Astrocyte (in vitro differentiated cells and primary cell): ENCODE measurements around the gene PRSS12. TPM values are rescaled to one million over a fixed set of nuclear protein-coding genes. Genes with fewer than 3 reads are reported as not detected.

Experiments used
- DNase-seq: peaks from one replicate; pipeline ENCODE4 v3.0.0-alpha.2; 2010; ENCODE audit warnings: low read depth
- FAIRE-seq: peaks from 2 replicates; lab custom pipeline; 2011; peaks lifted over from hg19 to GRCh38; lab: Jason Lieb, UNC
- H2AFZ ChIP-seq: 2 replicates; pipeline ENCODE4 v1.6.0; 2012; ENCODE audit warnings: low read depth, low read length, inconsistent platforms
- H3K27ac ChIP-seq: 2 replicates; pipeline ENCODE4 v1.5.1; 2011; ENCODE audit warnings: low read depth, low read length, inconsistent platforms
- H3K27me3 ChIP-seq: 2 replicates; pipeline ENCODE4 v1.6.0; 2011; ENCODE audit warnings: low read length, inconsistent platforms; ENCODE audit not compliant: insufficient read depth
- H3K36me3 ChIP-seq: 2 replicates; pipeline ENCODE4 v1.5.1; 2011; ENCODE audit warnings: low read length, inconsistent platforms; ENCODE audit not compliant: insufficient read depth
- H3K4me1 ChIP-seq: 2 replicates; pipeline ENCODE4 v1.5.1; 2011; ENCODE audit warnings: low read length, inconsistent platforms; ENCODE audit not compliant: insufficient read depth
- H3K4me2 ChIP-seq: 2 replicates; pipeline ENCODE4 v1.6.0; 2012; ENCODE audit warnings: low read length, inconsistent platforms
- H3K4me3 ChIP-seq: 2 replicates; pipeline ENCODE4 v1.5.1; 2011; ENCODE audit warnings: low read depth, mild to moderate bottlenecking, low read length, inconsistent platforms; ENCODE audit not compliant: insufficient read depth
- H3K79me2 ChIP-seq: 2 replicates; pipeline ENCODE4 v1.6.0; 2012; ENCODE audit warnings: mild to moderate bottlenecking, low read length, inconsistent platforms; ENCODE audit not compliant: insufficient read depth
- H3K9ac ChIP-seq: 2 replicates; pipeline ENCODE4 v1.6.0; 2012; ENCODE audit warnings: mild to moderate bottlenecking, low read length, inconsistent platforms
- H3K9me3 ChIP-seq: 2 replicates; pipeline ENCODE4 v1.5.1; 2012; ENCODE audit warnings: low read depth, mild to moderate bottlenecking, low read length, inconsistent platforms; ENCODE audit not compliant: insufficient read depth
- H4K20me1 ChIP-seq: 2 replicates; pipeline ENCODE4 v1.6.0; 2012; ENCODE audit warnings: low read length, inconsistent platforms; ENCODE audit not compliant: insufficient read depth
- H3K27ac Mint-ChIP-seq: one replicate; pipeline ENCODE4 v1.8.0; 2021; ENCODE audit warnings: mild to moderate bottlenecking, mixed read lengths; ENCODE audit not compliant: unreplicated experiment
- H3K27me3 Mint-ChIP-seq: one replicate; pipeline ENCODE4 v1.8.0; 2021; ENCODE audit warnings: low read depth, mixed read lengths; ENCODE audit not compliant: unreplicated experiment
- H3K36me3 Mint-ChIP-seq: one replicate; pipeline ENCODE4 v1.8.0; 2021; ENCODE audit warnings: low read depth, mixed read lengths; ENCODE audit not compliant: unreplicated experiment
- H3K4me1 Mint-ChIP-seq: one replicate; pipeline ENCODE4 v1.8.0; 2021; ENCODE audit warnings: low read depth, mixed read lengths; ENCODE audit not compliant: unreplicated experiment
- H3K4me3 Mint-ChIP-seq: one replicate; pipeline ENCODE4 v1.8.0; 2021; ENCODE audit warnings: mild to moderate bottlenecking, moderate library complexity, mixed read lengths; ENCODE audit not compliant: unreplicated experiment
- H3K9me3 Mint-ChIP-seq: one replicate; pipeline ENCODE4 v1.8.0; 2021; ENCODE audit warnings: mild to moderate bottlenecking, mixed read lengths; ENCODE audit not compliant: unreplicated experiment
- EZH2 ChIP-seq: IDR thresholded peaks from 2 replicates; pipeline ENCODE4 v1.6.1; 2012; ENCODE audit warnings: mild to moderate bottlenecking, low read length, inconsistent platforms; ENCODE audit not compliant: insufficient read depth
- total RNA-seq: library from RNA; stranded (reverse); gene quantifications from 2 replicates; pipeline ENCODE4 v1.2.1, GENCODE V29; 2021
- TF ChIP-seq, protein P1 (sequence below): IDR thresholded peaks from 2 replicates; pipeline ENCODE4 v1.5.1; 2011; ENCODE audit warnings: low read depth, mild to moderate bottlenecking, inconsistent platforms, low read length, moderate library complexity; ENCODE audit not compliant: insufficient read depth

The PRSS12 gene
- total RNA-seq, 1 donor from 2014 or later, result 4.1 TPM

DNA sequence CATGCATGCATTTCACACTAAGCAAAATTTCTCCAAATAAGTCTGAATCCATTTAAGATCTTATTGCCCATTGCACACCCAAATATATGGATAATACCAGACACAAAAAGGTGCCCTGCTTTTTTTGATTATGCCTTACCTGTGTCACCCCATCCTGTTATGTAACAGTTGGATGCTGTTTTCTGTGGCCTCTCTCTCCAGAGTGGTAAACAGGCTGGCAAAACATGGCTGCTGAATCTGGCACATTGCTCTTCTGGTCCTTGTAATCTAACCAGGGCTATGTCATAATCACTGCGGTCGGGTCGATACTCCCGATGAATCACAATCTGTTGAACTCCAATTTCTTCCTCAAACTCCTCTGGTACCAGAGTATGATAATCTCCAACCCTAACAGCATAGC is 70.1 kb downstream of the PRSS12 start:
- TF ChIP-seq EZH2, result no peak
- TF ChIP-seq, protein P1, sequence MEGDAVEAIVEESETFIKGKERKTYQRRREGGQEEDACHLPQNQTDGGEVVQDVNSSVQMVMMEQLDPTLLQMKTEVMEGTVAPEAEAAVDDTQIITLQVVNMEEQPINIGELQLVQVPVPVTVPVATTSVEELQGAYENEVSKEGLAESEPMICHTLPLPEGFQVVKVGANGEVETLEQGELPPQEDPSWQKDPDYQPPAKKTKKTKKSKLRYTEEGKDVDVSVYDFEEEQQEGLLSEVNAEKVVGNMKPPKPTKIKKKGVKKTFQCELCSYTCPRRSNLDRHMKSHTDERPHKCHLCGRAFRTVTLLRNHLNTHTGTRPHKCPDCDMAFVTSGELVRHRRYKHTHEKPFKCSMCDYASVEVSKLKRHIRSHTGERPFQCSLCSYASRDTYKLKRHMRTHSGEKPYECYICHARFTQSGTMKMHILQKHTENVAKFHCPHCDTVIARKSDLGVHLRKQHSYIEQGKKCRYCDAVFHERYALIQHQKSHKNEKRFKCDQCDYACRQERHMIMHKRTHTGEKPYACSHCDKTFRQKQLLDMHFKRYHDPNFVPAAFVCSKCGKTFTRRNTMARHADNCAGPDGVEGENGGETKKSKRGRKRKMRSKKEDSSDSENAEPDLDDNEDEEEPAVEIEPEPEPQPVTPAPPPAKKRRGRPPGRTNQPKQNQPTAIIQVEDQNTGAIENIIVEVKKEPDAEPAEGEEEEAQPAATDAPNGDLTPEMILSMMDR, result no peak
- no peak overlapping the region for H2AFZ ChIP-seq
- peak; percentile 70 for DNase-seq
- H4K20me1 ChIP-seq, result peaks cover 44% of the 10 kb centered on the region
- H3K4me2 ChIP-seq, result peak overlapping the region; percentile 18
- peaks cover 23% of the 10 kb centered on the region for H3K36me3 ChIP-seq
- no peaks in the 10 kb centered on the region for H3K9me3 Mint-ChIP-seq
- no peak overlapping the region for H3K9ac ChIP-seq
- peak overlapping the region; percentile 22 for H3K27ac ChIP-seq
- peaks cover 17% of the 10 kb centered on the region for H3K79me2 ChIP-seq
- FAIRE-seq, result no peak
- no peak overlapping the region for H3K4me3 ChIP-seq
- H3K36me3 Mint-ChIP-seq, result peaks cover 8% of the 10 kb centered on the region
- H3K4me1 ChIP-seq, result peaks cover 24% of the 10 kb centered on the region
- H3K4me3 Mint-ChIP-seq, result no peak overlapping the region
- no peaks in the 10 kb centered on the region for H3K27me3 Mint-ChIP-seq
- H3K27ac Mint-ChIP-seq, result no peak overlapping the region
- no peaks in the 10 kb centered on the region for H3K9me3 ChIP-seq
- no peaks in the 10 kb centered on the region for H3K27me3 ChIP-seq
- H3K4me1 Mint-ChIP-seq, result peaks cover 8% of the 10 kb centered on the region

DNA sequence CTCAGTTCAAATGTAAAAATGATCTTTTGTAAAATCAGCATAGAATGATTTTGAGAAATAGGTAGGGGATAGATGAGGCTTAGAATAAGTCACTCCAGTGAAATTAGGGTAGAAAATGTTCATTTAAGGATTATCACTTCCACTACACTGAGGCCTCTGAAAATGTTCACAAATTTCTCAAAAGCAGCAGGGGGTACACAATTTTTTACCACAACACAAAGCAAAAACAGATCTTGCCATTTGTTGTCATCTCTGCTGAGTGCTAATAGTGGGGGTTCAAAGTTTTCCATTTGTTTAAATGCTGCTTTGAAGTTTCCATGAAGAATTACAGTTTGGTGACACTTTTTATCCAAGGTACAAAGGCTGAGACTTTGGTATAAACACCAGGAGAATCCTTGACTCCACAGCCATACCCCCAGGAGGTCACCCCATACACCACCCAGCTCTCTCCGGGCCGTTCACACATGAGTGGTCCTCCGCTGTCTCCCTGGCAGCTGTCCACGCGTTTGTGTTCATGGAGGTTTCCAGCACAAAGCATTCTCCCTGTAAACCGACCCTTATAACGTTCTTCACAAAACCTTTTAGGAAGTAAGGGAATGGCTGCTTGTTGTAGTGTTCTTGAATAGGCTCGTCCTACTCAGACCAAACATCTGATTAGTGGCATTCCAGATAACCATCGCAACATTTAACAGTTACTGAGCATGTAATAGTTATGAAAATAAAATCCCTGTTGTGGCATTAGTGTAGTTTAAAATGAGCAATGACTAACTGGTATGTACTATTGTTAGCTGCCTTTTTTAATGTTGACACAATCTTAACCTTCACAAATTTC is 71.0 kb downstream of the PRSS12 start:
- no peaks in the 10 kb centered on the region for H3K9me3 Mint-ChIP-seq
- Histone ChIP-seq H4K20me1 (peaks cover 44% of the 10 kb centered on the region), H3K9me3 (no peaks in the 10 kb centered on the region), H3K27me3 (no peaks in the 10 kb centered on the region), H3K9ac (peak overlapping the region; percentile 96), H3K27ac (peak overlapping the region; percentile 50), H3K4me2 (peak overlapping the region; percentile 90), H2AFZ (no peak overlapping the region), H3K36me3 (peaks cover 23% of the 10 kb centered on the region), H3K4me1 (peaks cover 24% of the 10 kb centered on the region), H3K4me3 (no peak overlapping the region), H3K79me2 (peaks cover 17% of the 10 kb centered on the region)
- H3K27me3 Mint-ChIP-seq, result no peaks in the 10 kb centered on the region
- peaks cover 8% of the 10 kb centered on the region for H3K36me3 Mint-ChIP-seq
- no peak for TF ChIP-seq EZH2
- TF ChIP-seq, protein P1, result no peak
- peak overlapping the region; percentile 63 for H3K27ac Mint-ChIP-seq
- DNase-seq (peak; percentile 61), FAIRE-seq (no peak)
- H3K4me3 Mint-ChIP-seq, result peak overlapping the region; percentile 20
- peaks cover 8% of the 10 kb centered on the region for H3K4me1 Mint-ChIP-seq
